ENCODE measurements around the gene TMIE.
A peak's percentile ranks its signal among the peaks of the same experiment; 100 is the strongest.

TMIE gene

DNA sequence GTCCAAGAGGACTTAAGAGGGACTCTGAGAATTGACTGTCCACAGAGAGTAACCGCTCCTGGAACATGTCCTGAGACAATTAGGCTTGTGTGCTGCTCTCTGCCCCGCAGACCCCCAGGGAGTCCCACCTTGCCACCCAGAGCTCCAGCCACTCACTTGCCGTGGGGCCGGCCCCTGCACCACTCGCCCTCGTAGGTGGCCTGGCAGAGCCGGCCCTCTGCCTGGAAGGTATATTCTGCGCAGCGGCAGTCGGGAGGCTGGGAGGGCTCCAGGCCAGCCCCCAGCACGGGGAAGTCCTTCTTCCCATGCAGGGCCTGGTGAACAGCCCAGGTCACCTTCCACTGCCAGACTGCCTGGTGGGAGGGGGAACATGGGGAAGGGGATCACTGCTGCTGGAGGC lies 18.2 kb upstream of the TMIE start:
- no peaks in the 10 kb centered on the region for H3K36me3 ChIP-seq (ENCODE audit: insufficient read depth, low read length)
- no peak overlapping the region for H2AFZ ChIP-seq (ENCODE audit: low read depth, low read length)
- H3K4me1 ChIP-seq (ENCODE audit: insufficient read depth, low read length) = no peaks in the 10 kb centered on the region
- H3K4me3 ChIP-seq (ENCODE audit: low read length) = no peak overlapping the region
- no peaks in the 10 kb centered on the region for H3K9me3 ChIP-seq (ENCODE audit: low read length)
- H3K27me3 ChIP-seq (ENCODE audit: insufficient read depth, low read length) = peaks cover 2% of the 10 kb centered on the region

DNA sequence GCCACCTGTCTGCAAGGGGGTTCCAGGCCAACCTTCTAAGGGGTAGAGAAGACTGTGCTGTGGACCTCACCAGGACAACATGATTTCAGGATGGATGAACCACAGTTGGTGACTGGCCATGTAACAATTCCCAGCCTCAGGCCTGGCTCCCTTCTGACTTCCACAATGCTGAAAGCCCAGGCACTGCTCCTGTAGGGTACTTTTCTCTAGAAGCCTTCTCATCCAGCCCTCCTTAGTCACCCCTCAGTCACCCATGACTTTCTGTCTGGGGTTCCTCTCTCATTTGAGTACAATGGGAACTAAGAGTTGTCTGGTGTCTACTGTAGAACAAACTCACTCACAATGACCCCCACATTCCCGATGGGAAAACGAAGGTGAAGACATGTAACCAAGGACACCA lies 16.3 kb upstream of the TMIE start:
- Histone ChIP-seq H3K27me3 (ENCODE audit: insufficient read depth, low read length) (peaks cover 2% of the 10 kb centered on the region), H3K4me3 (ENCODE audit: low read length) (no peak overlapping the region), H3K36me3 (ENCODE audit: insufficient read depth, low read length) (no peaks in the 10 kb centered on the region), H3K4me1 (ENCODE audit: insufficient read depth, low read length) (no peaks in the 10 kb centered on the region), H3K9me3 (ENCODE audit: low read length) (no peaks in the 10 kb centered on the region), H2AFZ (ENCODE audit: low read depth, low read length) (no peak overlapping the region)

DNA sequence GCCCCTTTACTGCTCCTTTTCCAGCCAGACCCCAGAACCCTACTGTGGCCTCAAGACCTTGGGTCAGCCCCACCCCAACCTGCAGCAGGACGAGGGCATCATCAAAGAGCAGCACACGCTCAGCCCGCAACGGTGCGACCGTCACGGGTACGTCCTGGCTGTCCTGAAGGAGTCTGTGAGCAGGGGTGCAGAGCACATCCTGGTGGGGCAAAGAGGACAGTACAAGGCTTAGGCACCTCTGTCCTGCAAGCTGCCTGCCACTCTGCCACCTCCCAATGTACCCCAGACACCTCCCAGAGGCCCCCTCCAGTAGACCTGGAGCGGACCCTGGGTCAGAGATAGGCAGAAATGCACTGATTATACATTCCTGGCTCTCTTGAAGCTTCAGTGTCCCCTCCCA lies 15.7 kb upstream of the TMIE start:
- H3K4me1 ChIP-seq (ENCODE audit: insufficient read depth, low read length) = no peaks in the 10 kb centered on the region
- H3K9me3 ChIP-seq (ENCODE audit: low read length) = no peaks in the 10 kb centered on the region
- no peaks in the 10 kb centered on the region for H3K36me3 ChIP-seq (ENCODE audit: insufficient read depth, low read length)
- no peak overlapping the region for H3K4me3 ChIP-seq (ENCODE audit: low read length)
- no peak overlapping the region for H2AFZ ChIP-seq (ENCODE audit: low read depth, low read length)
- H3K27me3 ChIP-seq (ENCODE audit: insufficient read depth, low read length) = peaks cover 2% of the 10 kb centered on the region

DNA sequence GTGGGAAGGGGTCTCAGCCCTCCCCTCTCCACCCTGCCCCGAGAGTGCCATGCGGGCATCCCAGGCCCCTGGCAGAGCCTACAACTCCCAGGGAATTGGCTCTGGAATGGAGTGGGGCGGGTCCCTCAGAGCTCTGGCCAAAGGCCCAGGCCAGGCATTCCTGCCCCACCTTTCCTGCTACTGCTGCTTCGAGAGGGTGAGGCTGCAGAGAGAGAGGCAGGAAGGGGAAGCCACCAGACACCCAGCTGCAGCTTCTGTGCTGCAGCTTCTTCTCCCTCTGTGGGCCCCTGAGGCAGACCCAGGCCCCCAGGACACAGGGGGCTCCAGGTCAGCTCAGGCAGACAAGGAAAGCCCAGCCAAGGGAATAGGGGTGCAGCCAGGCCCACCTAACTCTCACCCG lies 10.4 kb upstream of the TMIE start:
- Histone ChIP-seq H3K4me3 (ENCODE audit: low read length) (no peak overlapping the region), H3K9me3 (ENCODE audit: low read length) (no peaks in the 10 kb centered on the region), H3K4me1 (ENCODE audit: insufficient read depth, low read length) (peaks cover 4% of the 10 kb centered on the region), H2AFZ (ENCODE audit: low read depth, low read length) (no peak overlapping the region), H3K36me3 (ENCODE audit: insufficient read depth, low read length) (no peaks in the 10 kb centered on the region), H3K27me3 (ENCODE audit: insufficient read depth, low read length) (peaks cover 32% of the 10 kb centered on the region)

DNA sequence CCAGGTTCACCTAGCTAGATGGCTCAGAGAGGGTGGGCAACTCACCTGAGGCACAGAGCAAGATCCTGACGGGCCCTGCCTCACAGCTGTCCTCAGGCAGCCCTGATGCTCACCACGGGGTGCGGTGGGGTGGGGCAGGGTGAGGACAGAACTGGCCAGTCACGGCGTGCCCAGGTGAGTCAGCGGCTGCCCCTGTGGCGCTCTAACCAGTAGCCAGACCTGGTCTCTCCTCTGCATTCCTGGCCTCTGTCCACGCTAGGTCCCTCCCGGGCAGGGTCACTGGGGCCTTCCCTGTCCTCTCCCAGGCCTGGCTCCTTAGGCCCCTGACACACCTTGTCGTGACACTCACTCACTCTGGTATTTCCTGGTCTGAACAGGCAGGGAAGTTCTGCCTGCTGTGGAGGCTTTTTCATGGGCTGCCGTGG lies 8.6 kb upstream of the TMIE start:
- Histone ChIP-seq H3K4me3 (ENCODE audit: low read length) (no peak overlapping the region), H3K4me1 (ENCODE audit: insufficient read depth, low read length) (peaks cover 4% of the 10 kb centered on the region), H3K36me3 (ENCODE audit: insufficient read depth, low read length) (no peaks in the 10 kb centered on the region), H3K9me3 (ENCODE audit: low read length) (no peaks in the 10 kb centered on the region), H2AFZ (ENCODE audit: low read depth, low read length) (no peak overlapping the region), H3K27me3 (ENCODE audit: insufficient read depth, low read length) (peaks cover 30% of the 10 kb centered on the region)

DNA sequence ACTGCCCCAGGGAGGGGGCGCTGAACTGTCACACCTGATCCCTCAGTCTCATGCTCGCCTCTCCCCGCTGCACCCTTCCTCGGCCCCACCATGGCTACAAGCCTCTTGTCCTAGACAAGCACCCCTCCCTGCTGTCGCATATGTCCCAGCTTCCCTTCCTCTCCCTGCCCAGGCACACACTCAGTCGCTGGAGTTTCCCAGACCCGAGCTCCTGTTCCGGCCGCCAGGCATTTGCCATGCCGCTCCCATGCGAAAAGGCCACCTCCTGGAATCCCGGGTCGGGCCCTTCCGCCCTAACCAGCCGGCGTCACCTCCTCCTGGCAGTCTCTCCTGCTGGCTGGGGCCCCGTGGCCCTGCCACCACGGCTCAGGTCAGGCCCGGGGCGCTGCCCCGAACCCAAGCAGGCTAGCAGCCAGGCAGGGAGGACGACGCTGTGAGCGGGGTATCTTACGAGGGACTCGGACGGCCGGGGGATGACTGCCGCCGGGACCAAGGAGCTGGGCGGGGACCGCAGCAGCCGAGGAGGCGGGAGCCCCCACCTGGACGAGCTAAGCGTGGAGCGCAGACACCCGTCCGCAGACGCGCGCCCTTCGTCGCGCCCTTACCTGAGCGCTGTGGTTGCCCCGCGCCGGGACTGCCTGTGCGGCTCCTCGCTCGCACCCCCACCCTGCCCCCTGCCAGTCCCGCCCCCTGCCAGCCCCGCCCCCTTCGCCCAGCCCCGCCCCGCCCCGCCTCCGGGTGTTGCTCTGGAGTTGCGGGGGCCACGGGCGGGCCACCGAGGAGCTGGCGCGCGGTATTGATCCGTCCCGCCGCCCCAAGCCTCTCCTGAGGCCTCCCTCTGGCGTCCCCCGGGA lies 7.9 kb upstream of the TMIE start, which contains the start of gene ALS2CL:
ALS2CL (minus strand) TSS at position 642 of the 854 bp plus-strand sequence. CDS start 4,239 bp downstream, outside the sequence.
- H3K4me1 ChIP-seq (ENCODE audit: insufficient read depth, low read length) = peaks cover 4% of the 10 kb centered on the region
- H3K36me3 ChIP-seq (ENCODE audit: insufficient read depth, low read length) = no peaks in the 10 kb centered on the region
- H3K27me3 ChIP-seq (ENCODE audit: insufficient read depth, low read length) = peaks cover 30% of the 10 kb centered on the region
- no peaks in the 10 kb centered on the region for H3K9me3 ChIP-seq (ENCODE audit: low read length)
- H2AFZ ChIP-seq (ENCODE audit: low read depth, low read length) = no peak within 1 kb of the TSS
- peak within 1 kb of the TSS; percentile 12 for H3K4me3 ChIP-seq (ENCODE audit: low read length)

DNA sequence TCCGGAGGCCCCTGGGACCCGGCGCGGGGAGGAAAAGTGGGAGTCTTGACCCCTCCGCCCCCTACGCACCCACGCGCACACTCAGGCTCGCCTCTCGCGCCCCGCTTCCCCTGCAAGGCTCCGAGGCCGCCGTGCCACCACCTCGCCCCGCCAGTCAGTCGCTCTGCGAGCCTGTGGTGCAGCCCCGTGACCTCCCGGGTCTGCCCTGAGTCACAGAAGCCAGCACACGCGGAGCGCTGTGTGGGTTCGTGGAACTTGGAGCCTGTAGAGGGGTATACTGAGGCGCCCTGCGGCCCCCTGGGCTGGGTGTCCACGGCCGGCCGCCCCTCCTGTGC lies 7.3 kb upstream of the TMIE start:
- Histone ChIP-seq H2AFZ (ENCODE audit: low read depth, low read length) (no peak overlapping the region), H3K4me1 (ENCODE audit: insufficient read depth, low read length) (peaks cover 4% of the 10 kb centered on the region), H3K36me3 (ENCODE audit: insufficient read depth, low read length) (no peaks in the 10 kb centered on the region), H3K4me3 (ENCODE audit: low read length) (no peak overlapping the region), H3K9me3 (ENCODE audit: low read length) (no peaks in the 10 kb centered on the region), H3K27me3 (ENCODE audit: insufficient read depth, low read length) (peaks cover 30% of the 10 kb centered on the region)

DNA sequence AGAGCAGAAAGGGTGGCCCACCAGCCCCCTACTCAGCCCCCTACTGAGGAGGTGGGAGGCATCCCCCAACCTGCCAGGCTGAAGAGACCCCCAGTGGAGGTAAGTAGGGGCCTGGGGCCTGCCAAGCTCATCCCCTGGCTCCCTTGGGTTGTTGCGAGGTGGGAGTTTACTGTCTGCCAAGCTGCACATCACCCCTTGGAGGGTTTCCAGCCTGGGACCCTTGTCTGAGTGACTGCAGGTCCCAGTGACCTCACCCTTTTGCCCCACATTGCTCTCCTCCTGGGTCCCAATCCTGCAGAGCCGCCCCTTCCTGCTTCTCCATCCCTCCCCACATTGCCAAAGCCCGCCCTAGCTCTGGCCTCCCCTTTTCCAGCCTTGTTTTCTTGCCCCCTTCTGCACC lies 6.7 kb upstream of the TMIE start:
- Histone ChIP-seq H3K4me1 (ENCODE audit: insufficient read depth, low read length) (peaks cover 4% of the 10 kb centered on the region), H3K36me3 (ENCODE audit: insufficient read depth, low read length) (no peaks in the 10 kb centered on the region), H3K4me3 (ENCODE audit: low read length) (no peak overlapping the region), H3K27me3 (ENCODE audit: insufficient read depth, low read length) (peaks cover 30% of the 10 kb centered on the region), H3K9me3 (ENCODE audit: low read length) (no peaks in the 10 kb centered on the region), H2AFZ (ENCODE audit: low read depth, low read length) (no peak overlapping the region)

DNA sequence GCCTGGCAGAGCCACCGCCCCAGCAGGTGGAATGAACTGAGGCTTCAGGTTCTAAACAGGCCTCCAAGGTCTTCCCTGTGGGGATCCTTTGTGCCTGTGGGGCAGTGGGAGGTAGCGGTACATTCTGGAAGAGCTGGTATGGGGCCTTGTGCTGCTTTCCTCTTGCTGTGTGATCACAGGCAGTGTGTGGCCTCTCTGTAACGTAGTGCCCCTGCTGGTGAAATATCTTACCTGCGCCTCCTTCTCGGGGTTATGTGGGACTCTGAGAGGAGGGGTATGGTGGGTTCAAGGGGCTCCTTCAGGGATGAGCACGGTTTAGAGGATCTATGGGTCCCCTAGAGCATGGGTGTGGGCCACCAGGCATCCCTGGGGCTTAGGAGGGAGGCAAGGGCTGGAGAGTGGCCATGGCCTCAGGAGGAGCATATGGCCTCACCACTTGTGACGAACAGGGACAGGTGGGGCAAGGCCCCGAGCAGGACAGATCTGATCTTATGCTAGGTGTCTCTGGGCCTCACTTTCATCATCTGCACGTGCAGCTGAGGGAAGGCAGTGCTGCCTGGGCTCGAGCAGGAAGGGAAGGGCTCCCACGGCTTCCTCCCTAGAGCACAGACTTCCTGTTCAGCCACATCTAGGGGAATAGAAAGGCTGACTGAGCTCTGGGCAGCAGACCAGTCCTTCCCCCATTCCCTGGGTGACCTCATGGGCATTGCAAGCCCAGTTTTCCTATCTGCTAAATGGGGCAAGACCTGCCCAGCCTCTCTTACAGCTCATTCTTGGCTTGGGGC lies 5.8 kb upstream of the TMIE start:
- no peaks in the 10 kb centered on the region for H3K9me3 ChIP-seq (ENCODE audit: low read length)
- no peak overlapping the region for H3K4me3 ChIP-seq (ENCODE audit: low read length)
- peaks cover 30% of the 10 kb centered on the region for H3K27me3 ChIP-seq (ENCODE audit: insufficient read depth, low read length)
- no peak overlapping the region for H2AFZ ChIP-seq (ENCODE audit: low read depth, low read length)
- peaks cover 4% of the 10 kb centered on the region for H3K4me1 ChIP-seq (ENCODE audit: insufficient read depth, low read length)
- H3K36me3 ChIP-seq (ENCODE audit: insufficient read depth, low read length) = no peaks in the 10 kb centered on the region

DNA sequence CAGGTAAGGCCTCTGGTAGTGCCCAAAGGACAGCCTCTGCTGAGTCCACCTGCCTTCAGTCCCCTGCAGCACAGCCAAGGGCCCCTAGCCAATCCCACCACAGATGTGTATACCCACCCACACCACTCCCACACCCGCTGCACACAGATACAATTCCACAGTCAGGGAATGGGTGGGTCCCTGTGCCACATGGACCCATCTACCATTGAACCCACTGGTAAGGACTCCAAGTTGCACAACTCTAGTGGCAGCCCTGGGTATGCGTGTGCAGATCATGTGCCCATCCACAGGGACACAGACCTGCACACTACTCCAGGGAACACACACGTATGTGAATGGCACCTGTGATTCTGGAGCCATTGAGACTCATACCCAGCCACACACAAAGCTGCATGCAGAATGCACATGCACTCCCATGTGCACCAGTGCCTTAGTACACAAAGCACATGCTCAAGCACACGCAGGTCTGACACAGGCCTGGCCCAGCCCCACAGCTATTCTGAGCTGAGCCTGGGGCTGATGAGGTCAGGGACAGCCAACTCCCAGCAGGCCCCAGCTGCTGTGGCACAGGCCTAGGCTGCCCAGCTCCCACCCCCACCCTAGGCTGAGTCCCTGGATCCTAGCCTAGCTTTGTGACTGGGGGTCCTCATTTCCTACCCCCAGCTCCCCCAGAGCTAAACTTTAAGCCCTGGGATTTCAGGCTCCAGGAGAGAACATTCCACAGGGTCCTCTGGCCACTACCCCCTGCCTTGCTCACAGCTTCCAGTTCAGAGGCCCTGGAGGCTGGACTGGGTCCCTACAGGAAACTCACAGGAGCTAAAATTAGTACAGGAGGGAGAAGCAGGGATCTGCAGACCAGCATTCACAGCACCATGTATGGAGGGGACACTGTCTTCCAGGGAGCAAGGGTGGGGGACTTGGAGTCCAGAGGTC lies 5.0 kb upstream of the TMIE start:
- Histone ChIP-seq H3K9me3 (ENCODE audit: low read length) (no peaks in the 10 kb centered on the region), H3K4me1 (ENCODE audit: insufficient read depth, low read length) (peaks cover 9% of the 10 kb centered on the region), H3K27me3 (ENCODE audit: insufficient read depth, low read length) (peaks cover 31% of the 10 kb centered on the region), H2AFZ (ENCODE audit: low read depth, low read length) (no peak overlapping the region), H3K36me3 (ENCODE audit: insufficient read depth, low read length) (no peaks in the 10 kb centered on the region), H3K4me3 (ENCODE audit: low read length) (no peak overlapping the region)

DNA sequence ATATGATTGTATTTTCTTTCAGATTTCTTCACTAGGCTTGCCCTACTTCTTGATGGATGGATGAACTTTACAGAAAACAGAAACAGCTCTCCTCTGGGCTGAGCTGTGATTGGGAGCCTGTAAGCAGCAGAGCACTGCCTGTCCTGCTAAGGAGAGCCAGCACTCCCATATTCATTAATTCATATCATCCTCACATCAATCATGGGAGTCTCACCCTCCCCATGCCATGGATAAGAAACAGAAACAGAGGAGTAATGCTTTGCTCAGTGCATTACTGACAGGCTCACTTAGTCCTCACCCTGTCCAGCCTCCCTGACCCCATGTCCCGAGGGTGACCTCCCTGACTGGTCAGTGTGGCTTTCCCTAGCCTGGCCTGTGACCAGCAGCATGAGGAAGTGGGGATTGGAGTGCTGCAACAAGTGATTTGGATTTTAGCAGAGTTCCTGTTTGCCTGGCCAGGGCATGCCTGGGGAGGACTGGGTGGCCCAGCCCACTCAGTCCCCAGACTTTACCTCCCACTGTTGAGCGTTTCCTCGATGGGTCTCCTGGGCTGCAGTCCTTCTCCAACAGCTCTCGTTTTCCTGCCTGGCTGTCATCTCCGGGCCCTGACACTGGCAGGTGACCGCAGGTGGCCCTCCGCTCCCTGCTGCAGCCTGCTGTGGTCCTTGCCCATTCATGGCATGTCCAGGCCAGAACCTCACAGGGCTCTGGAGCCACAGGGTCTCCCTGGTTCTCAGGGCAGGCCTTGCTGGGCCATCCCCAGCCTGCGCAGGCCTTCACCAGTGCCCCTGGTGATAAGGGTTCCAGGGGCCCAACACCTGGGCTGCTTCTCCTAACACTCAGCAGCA lies 1.3 kb upstream of the TMIE start:
- peaks cover 5% of the 10 kb centered on the region for H3K4me1 ChIP-seq (ENCODE audit: insufficient read depth, low read length)
- no peak overlapping the region for H3K4me3 ChIP-seq (ENCODE audit: low read length)
- no peaks in the 10 kb centered on the region for H3K9me3 ChIP-seq (ENCODE audit: low read length)
- no peak overlapping the region for H2AFZ ChIP-seq (ENCODE audit: low read depth, low read length)
- H3K27me3 ChIP-seq (ENCODE audit: insufficient read depth, low read length) = peaks cover 22% of the 10 kb centered on the region
- no peaks in the 10 kb centered on the region for H3K36me3 ChIP-seq (ENCODE audit: insufficient read depth, low read length)

DNA sequence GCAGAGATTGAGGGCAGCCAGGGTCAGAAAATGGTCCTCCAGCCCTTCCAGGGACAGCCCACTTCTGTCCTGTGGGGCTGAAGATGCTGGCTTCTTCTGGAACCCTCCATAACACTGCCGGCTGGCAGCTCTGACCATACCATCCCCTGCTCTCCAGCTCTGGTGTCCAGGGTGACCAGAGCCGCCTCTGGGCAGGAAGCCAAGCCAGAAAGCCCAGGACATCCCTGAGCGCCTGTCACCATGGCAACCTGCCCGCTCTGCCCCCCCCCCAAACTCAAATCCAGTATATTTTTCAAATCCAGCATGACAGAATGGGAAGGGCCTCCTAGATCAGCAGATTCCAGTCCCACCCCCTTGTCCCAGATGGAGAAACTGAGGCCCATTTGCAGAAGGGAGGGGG lies 420 bp upstream of the TMIE start:
- Histone ChIP-seq H3K27me3 (ENCODE audit: insufficient read depth, low read length) (peaks cover 22% of the 10 kb centered on the region), H2AFZ (ENCODE audit: low read depth, low read length) (no peak overlapping the region), H3K36me3 (ENCODE audit: insufficient read depth, low read length) (no peaks in the 10 kb centered on the region), H3K4me3 (ENCODE audit: low read length) (no peak overlapping the region), H3K9me3 (ENCODE audit: low read length) (no peaks in the 10 kb centered on the region), H3K4me1 (ENCODE audit: insufficient read depth, low read length) (peaks cover 5% of the 10 kb centered on the region)

Data from neuron (in vitro differentiated cells).